GM12878 (cell line): ENCODE data around the gene FADS3. TPM values are rescaled to one million over a fixed set of nuclear protein-coding genes. Genes with fewer than 3 reads are reported as not detected.

Experiments
- ATAC-seq: fragments of 200-7000 bp; cut with Tn5 transposase; 3 replicates; pipeline ENCODE4 v1.9.1; 2020; ENCODE audit warnings: mild to moderate bottlenecking, moderate library complexity
- BruUV-seq: library from RNA; stranded (reverse); fragments of 400-500 nt; replicated peaks from 2 replicates; lab custom pipeline; 2021; lab: Mats Ljungman, UMichigan
- CTCF ChIA-PET: fragments of 300-600 bp; sonication (Branson Sonifier 250); formaldehyde crosslinking; extraction: SDS; loops from one replicate; lab custom pipeline; 2021; ENCODE audit warnings: inconsistent platforms; lab: Yijun Ruan, JAX
- POLR2A ChIA-PET: fragments of 350-600 bp; formaldehyde crosslinking; extraction: SDS; loops from one replicate; lab custom pipeline; 2021; ENCODE audit warnings: inconsistent platforms; lab: Charles Lee
- RAD21 ChIA-PET: fragments of 300-600 bp; sonication (Branson Sonifier 250); formaldehyde crosslinking; loops from one replicate; lab custom pipeline; 2023; ENCODE audit warnings: antibody characterized with exemption; ENCODE audit not compliant: unreplicated experiment; lab: Charles Lee
- SMC1A ChIA-PET: fragments of 300-600 bp; sonication (Branson Sonifier 250); formaldehyde crosslinking; loops from one replicate; lab custom pipeline; 2023; ENCODE audit not compliant: unreplicated experiment, uncharacterized antibody; lab: Charles Lee
- DNase-seq: peaks from one replicate; pipeline ENCODE4 v3.0.0-alpha.2; 2011; ENCODE audit warnings: low read depth, low spot score
- FAIRE-seq: peaks from 3 replicates; lab custom pipeline; 2011; peaks lifted over from hg19 to GRCh38; lab: Jason Lieb, UNC
- H2AFZ ChIP-seq: 2 replicates; pipeline ENCODE4 v1.6.0; 2011; ENCODE audit warnings: low read depth, low read length, control low read depth; ENCODE audit not compliant: control insufficient read depth
- H3K27ac ChIP-seq: 2 replicates; pipeline ENCODE4 v1.5.1; 2011; ENCODE audit warnings: control low read depth; ENCODE audit not compliant: control insufficient read depth, insufficient read depth
- H3K27me3 ChIP-seq, 2 experiments: replicated peaks in 1 of 2; 2 replicates each; pipeline versions ENCODE4 v1.6.0 to v1.6.1; 2011; ENCODE audit warnings: low read length in 1 of 2; ENCODE audit not compliant: control insufficient read depth in 2 of 2, insufficient read depth in 2 of 2
- H3K36me3 ChIP-seq, 2 experiments: 2 replicates each; pipeline ENCODE4 v1.5.1; 2011; ENCODE audit warnings: low read length in 1 of 2; ENCODE audit not compliant: control insufficient read depth in 2 of 2, insufficient read depth in 2 of 2
- H3K4me1 ChIP-seq: 2 replicates; pipeline ENCODE4 v1.6.1; 2011; ENCODE audit warnings: mild to moderate bottlenecking, low read length, moderate library complexity, mixed read lengths; ENCODE audit not compliant: control insufficient read depth, insufficient read depth
- H3K4me2 ChIP-seq: 2 replicates; pipeline ENCODE4 v1.6.0; 2011; ENCODE audit warnings: control low read depth; ENCODE audit not compliant: control insufficient read depth, insufficient read depth
- H3K4me3 ChIP-seq: fragments of 200-600 bp; sonication (generic); 2 replicates; pipeline ENCODE4 v1.5.1; 2016
- H3K79me2 ChIP-seq: 2 replicates; pipeline ENCODE4 v1.6.0; 2011; ENCODE audit warnings: low read length; ENCODE audit not compliant: control insufficient read depth, insufficient read depth
- H3K9ac ChIP-seq: 2 replicates; pipeline ENCODE4 v1.8.0; 2011; ENCODE audit warnings: low read length, control low read depth, mixed read lengths; ENCODE audit not compliant: control insufficient read depth, insufficient read depth
- H3K9me3 ChIP-seq: replicated peaks from 3 replicates; pipeline ENCODE4 v1.5.1; 2011; ENCODE audit warnings: mild to moderate bottlenecking, low read length; ENCODE audit not compliant: control insufficient read depth, insufficient read depth
- H4K20me1 ChIP-seq: 2 replicates; pipeline ENCODE4 v1.6.0; 2011; ENCODE audit not compliant: control insufficient read depth, insufficient read depth
- HCFC1 ChIP-seq: fragments of 150-350 bp; IDR thresholded peaks from 2 replicates; pipeline ENCODE4 v1.6.1; 2014; ENCODE audit warnings: low read length
- HSF1 ChIP-seq: fragments of 150-350 bp; IDR thresholded peaks from 2 replicates; pipeline ENCODE4 v1.6.1; 2014; ENCODE audit warnings: mild to moderate bottlenecking, low read depth, low read length
- STAT3 ChIP-seq: IDR thresholded peaks from 2 replicates; pipeline ENCODE4 v1.6.1; 2011; ENCODE audit warnings: low read depth, low read length, improper control_type of control experiment
- TCF7 ChIP-seq: IDR thresholded peaks from 2 replicates; pipeline ENCODE4 v1.6.1; 2014; ENCODE audit warnings: antibody characterized with exemption, borderline replicate concordance
- WGBS: methylation state at CpG from one replicate; pipeline ENCODE4 v1.1.6; 2016; ENCODE audit warnings: low lambda C conversion rate; ENCODE audit not compliant: insufficient replicate concordance, insufficient coverage; ENCODE audit errors: missing lambda C conversion rate; 5-methylcytosine and 5-hydroxymethylcytosine counted together
- in situ Hi-C: fragments of 300-500 bp; cut with MboI; formaldehyde crosslinking; loops from 9 replicates; pipeline ENCODE4 v1.14.3; 2018; ENCODE audit warnings: mixed read lengths
- intact Hi-C: fragments of 100-400 bp; cut with micrococcal nuclease; formaldehyde crosslinking; loops from one replicate; pipeline ENCODE4 v1.14.2; 2022; ENCODE audit not compliant: unreplicated experiment
- polyA plus RNA-seq, 11 experiments: library from polyadenylated mRNA; depleted of rRNA in 4 of 11; unstranded in 6 of 11; stranded (reverse) in 5 of 11; fragments of >200 nt; fragmentation: Nextera tagmentation in 4 of 11; fragmentation: Illumina TruSeq in 1 of 11; extraction: Ambion mirVana in 4 of 11; extraction: Trizol in 1 of 11; gene quantifications; 1 replicate in 1 of 11; 2 replicates in 10 of 11; pipeline versions ENCODE4 v1.2.1 to v1.2.3, GENCODE V29; 2011 to 2016; ENCODE audit warnings: inconsistent platforms in 2 of 11, missing spikeins in 2 of 11, low read depth in 1 of 11
- total RNA-seq, 4 experiments: library from RNA; depleted of rRNA in 3 of 4; stranded (reverse); fragments of >200 nt in 3 of 4; fragmentation: Illumina TruSeq in 1 of 4; extraction: Trizol in 1 of 4; gene quantifications; 2 replicates each; pipeline versions ENCODE4 v1.2.1 to v1.2.3, GENCODE V29; 2013 to 2021

The FADS3 gene
- total and polyA plus RNA-seq, 10 of the 15 experiments (the other 5 are each of a cell fraction or from before 2014, with no cell fraction given): 0.23 to 8.1 (median 4.2) TPM

DNA sequence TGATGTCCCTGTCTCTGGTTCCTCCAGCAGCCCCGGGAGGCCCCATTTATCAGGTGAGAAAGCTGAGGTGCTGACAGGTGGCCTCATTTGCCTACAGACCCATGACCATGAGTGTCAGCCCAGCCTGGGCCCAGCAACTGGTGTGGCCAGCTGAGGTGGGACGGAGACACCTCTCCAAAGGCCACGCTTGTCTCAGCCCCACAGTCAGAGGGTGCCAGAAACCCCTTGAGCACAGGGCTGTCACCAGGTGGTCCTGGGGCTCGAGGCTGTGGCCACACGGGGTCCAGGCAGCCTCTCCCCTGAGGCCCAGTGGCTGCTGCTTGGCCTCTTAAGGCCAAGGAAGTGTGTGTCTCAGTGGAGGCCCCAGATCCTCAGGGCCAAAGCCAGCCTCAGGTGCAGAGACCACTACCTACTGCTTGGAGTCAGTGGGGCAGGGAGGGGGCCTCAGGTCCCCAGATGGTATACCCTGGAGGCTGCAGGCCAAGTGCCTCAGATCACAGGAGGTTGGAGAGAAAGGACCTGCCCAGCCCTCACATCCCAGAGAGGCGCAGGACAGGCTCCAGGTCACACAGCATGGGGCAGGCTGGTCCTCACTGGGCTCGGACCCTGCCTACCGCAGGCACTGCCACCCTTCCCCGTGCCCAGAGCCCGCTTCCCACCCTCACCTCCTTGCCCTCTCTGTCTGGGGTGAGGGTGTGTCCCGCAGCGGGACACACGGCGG is 14.6 kb upstream of the FADS3 start:
- Histone ChIP-seq H2AFZ (no peak overlapping the region), H3K4me2 (no peak overlapping the region), H3K27ac (no peak overlapping the region), H3K9me3 (no peaks in the 10 kb centered on the region), H3K27me3 (peaks cover 0 to 1% of the 10 kb centered on the region in 2 experiments; a peak in 1 of 4 replicates), H4K20me1 (no peaks in the 10 kb centered on the region), H3K79me2 (no peaks in the 10 kb centered on the region), H3K9ac (no peak overlapping the region), H3K4me1 (no peaks in the 10 kb centered on the region), H3K36me3 (no peaks in the 10 kb centered on the region), H3K4me3 (no peak overlapping the region)
- SMC1A ChIA-PET: interaction anchor here (11.0 kb wide), 1 partner anchor 178 kb away, joined by 168 read pairs; no protein-coding TSS in a partner anchor
- no TSS peak for BruUV-seq
- RAD21 ChIA-PET: interaction anchor here (0.5 kb wide), 1 partner anchor 158 kb away, joined by 3 read pairs; no protein-coding TSS in a partner anchor
- ATAC-seq: no peak
- no peak for TF ChIP-seq STAT3
- no peak for TF ChIP-seq HSF1
- TF ChIP-seq HCFC1: no peak
- no peak for TF ChIP-seq TCF7
- FAIRE-seq: no peak
- 46% methylated on average over 14 of the region's 14 CpGs for WGBS
- in situ Hi-C loops (no loop called here), intact Hi-C loops (no loop called here)
- CTCF ChIA-PET: interaction anchor here (1.1 to 11.4 kb wide), 3 partner anchors 7 to 202 kb away, joined by 4 to 321 read pairs (median 22); no protein-coding TSS in a partner anchor
- POLR2A ChIA-PET: no interaction called here
- DNase-seq: no peak
